GM12891 (cell line): ENCODE data around the gene PIK3R3.

Experiments used
- POLR2A ChIP-seq: IDR thresholded peaks from 2 replicates; pipeline ENCODE4 v1.6.1; 2011; ENCODE audit warnings: low read depth, low read length, control low read depth
- POLR2AphosphoS5 ChIP-seq: IDR thresholded peaks from 2 replicates; pipeline ENCODE4 v1.6.1; 2011; ENCODE audit warnings: low read depth, low read length, control low read depth
- SPI1 ChIP-seq: IDR thresholded peaks from 2 replicates; pipeline ENCODE4 v1.6.1; 2011; ENCODE audit warnings: low read depth, low read length, control low read depth
- TAF1 ChIP-seq: IDR thresholded peaks from 2 replicates; pipeline ENCODE4 v1.6.1; 2011; ENCODE audit warnings: low read depth, low read length, control low read depth

- TF ChIP-seq POLR2AphosphoS5 = no peak
- TF ChIP-seq POLR2A = no peak
- no peak for TF ChIP-seq TAF1
- no peak for TF ChIP-seq SPI1
These were observed 118.8 kb downstream of the PIK3R3 start for GRCh38 chr1:46013581-46013980.
